PC-3 (cell line): Measurements from ENCODE around the gene DNAAF3. TPM values are rescaled to one million over a fixed set of nuclear protein-coding genes. Genes with fewer than 3 reads are reported as not detected.

Experiments used
- ATAC-seq: fragments of 200-7000 bp; cut with Tn5 transposase; 2 replicates; pipeline ENCODE4 v1.9.1; 2020; ENCODE audit warnings: mild to moderate bottlenecking, moderate library complexity
- BruUV-seq: library from RNA; stranded (reverse); fragments of 400-500 nt; replicated peaks from 2 replicates; lab custom pipeline; 2021; lab: Mats Ljungman, UMichigan
- CTCF ChIA-PET: fragments of 300-600 bp; sonication (Branson Sonifier 250); formaldehyde crosslinking; loops from one replicate; lab custom pipeline; 2022; ENCODE audit warnings: antibody characterized with exemption; lab: Charles Lee
- POLR2A ChIA-PET: fragments of 300-600 bp; sonication (Branson Sonifier 250); formaldehyde crosslinking; loops from one replicate; lab custom pipeline; 2022; ENCODE audit warnings: antibody characterized with exemption; ENCODE audit not compliant: unreplicated experiment; lab: Charles Lee
- DNase-seq: peaks from one replicate; pipeline ENCODE4 v3.0.0-alpha.2; 2015
- H2AFZ ChIP-seq: fragments of 300-600 bp; sonication (generic); 2 replicates; pipeline ENCODE4 v1.6.0; 2016; ENCODE audit warnings: antibody characterized with exemption, low read length
- H3F3A ChIP-seq: fragments of 300-600 bp; sonication (generic); one replicate; pipeline ENCODE4 v1.6.0; 2017; ENCODE audit warnings: antibody characterized with exemption, low read length, control low read depth, mild to moderate bottlenecking; ENCODE audit not compliant: unreplicated experiment
- H3K27ac ChIP-seq: fragments of 300-600 bp; sonication (generic); 2 replicates; pipeline ENCODE4 v1.5.1; 2016; ENCODE audit warnings: mild to moderate bottlenecking, low read length
- H3K27me3 ChIP-seq: fragments of 300-600 bp; sonication (generic); 2 replicates; pipeline ENCODE4 v1.6.1; 2016; ENCODE audit warnings: low read length, mixed read lengths
- H3K36me3 ChIP-seq: fragments of 300-600 bp; sonication (generic); 2 replicates; pipeline ENCODE4 v1.6.1; 2016; ENCODE audit warnings: low read depth, mixed run types, low read length, mixed read lengths
- H3K4me1 ChIP-seq: fragments of 300-600 bp; sonication (generic); 2 replicates; pipeline ENCODE4 v1.5.1; 2016; ENCODE audit warnings: low read length; ENCODE audit not compliant: insufficient read depth
- H3K4me2 ChIP-seq: fragments of 300-600 bp; sonication (generic); 2 replicates; pipeline ENCODE4 v1.6.0; 2016; ENCODE audit warnings: low read length
- H3K4me3 ChIP-seq: fragments of 300-600 bp; sonication (generic); 2 replicates; pipeline ENCODE4 v1.5.1; 2016; ENCODE audit warnings: mild to moderate bottlenecking, low read length, mixed read lengths
- H3K79me2 ChIP-seq: fragments of 300-600 bp; sonication (generic); 2 replicates; pipeline ENCODE4 v1.6.1; 2017; ENCODE audit warnings: low read length, mixed read lengths
- H3K9ac ChIP-seq: fragments of 300-600 bp; sonication (generic); 2 replicates; pipeline ENCODE4 v1.6.0; 2016; ENCODE audit warnings: mild to moderate bottlenecking, low read length
- H3K9me2 ChIP-seq: fragments of 300-600 bp; sonication (generic); replicated peaks from 2 replicates; pipeline ENCODE4 v1.6.1; 2016; ENCODE audit warnings: mixed run types, low read length, mixed read lengths
- H3K9me3 ChIP-seq: fragments of 300-600 bp; sonication (generic); 2 replicates; pipeline ENCODE4 v1.6.1; 2016; ENCODE audit warnings: low read length, mixed read lengths
- H4K20me1 ChIP-seq: fragments of 300-600 bp; sonication (generic); 2 replicates; pipeline ENCODE4 v1.6.1; 2016; ENCODE audit warnings: low read length, mixed read lengths
- CTCF ChIP-seq: fragments of 300-600 bp; sonication (generic); conservative IDR thresholded peaks from 2 replicates; pipeline ENCODE4 v1.5.1; 2017; ENCODE audit warnings: antibody characterized with exemption, low read depth, mild to moderate bottlenecking, low read length
- EZH2 ChIP-seq: fragments of 300-600 bp; sonication (generic); IDR thresholded peaks from one replicate; pipeline ENCODE4 v1.6.1; 2017; ENCODE audit warnings: antibody characterized with exemption, mild to moderate bottlenecking, low read length; ENCODE audit not compliant: unreplicated experiment
- EZH2phosphoT487 ChIP-seq: fragments of 300-600 bp; sonication (generic); IDR thresholded peaks from 2 replicates; pipeline ENCODE4 v1.6.1; 2018; ENCODE audit warnings: mild to moderate bottlenecking, antibody characterized with exemption, low read length, borderline replicate concordance
- intact Hi-C: fragments of 100-400 bp; cut with micrococcal nuclease; formaldehyde crosslinking; loops from 2 replicates; pipeline ENCODE4 v1.9.0; 2023
- total RNA-seq: library from RNA; depleted of rRNA; stranded (reverse); fragments of >200 nt; gene quantifications from 2 replicates; pipeline ENCODE4 v1.2.3, GENCODE V29; 2014

The DNAAF3 gene
- total RNA-seq, 1 experiment from 2014 or later = 30.0 TPM

DNA sequence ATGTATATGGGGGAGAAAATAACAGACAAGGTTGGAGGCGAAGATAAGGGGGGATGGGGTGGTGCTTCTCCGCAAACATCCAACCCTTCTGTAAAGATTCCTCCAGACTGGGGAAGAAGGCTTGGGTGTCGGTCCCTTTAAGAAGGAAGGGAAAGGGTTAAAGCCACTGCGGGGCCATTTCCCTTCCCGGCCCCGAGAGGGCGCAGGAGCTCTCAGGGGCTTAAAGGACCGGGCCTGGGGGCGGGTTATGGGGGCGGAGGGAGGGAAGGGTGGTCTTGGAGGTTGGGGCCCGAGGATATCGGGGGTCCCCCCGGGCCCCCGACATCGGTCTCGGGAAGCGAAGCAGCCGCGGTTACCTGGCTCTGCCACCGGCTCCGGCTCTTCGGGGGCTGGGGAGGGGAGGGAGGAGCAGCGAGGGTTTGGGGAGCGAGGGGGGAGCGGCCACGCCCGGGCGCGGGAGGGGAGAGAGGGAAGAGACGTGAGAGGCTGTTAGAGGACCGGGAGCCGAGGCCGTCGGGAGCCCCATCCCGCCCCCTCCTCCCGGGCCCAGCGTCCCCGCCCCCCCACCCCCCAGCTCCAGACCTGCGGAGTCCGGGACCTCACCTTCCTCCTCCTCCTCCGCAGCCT is 20.2 kb downstream of the DNAAF3 start:
- H3K4me2 ChIP-seq = peak overlapping the region; percentile 94
- H3K4me1 ChIP-seq = peaks cover 6% of the 10 kb centered on the region; the same call in 1 of the 2 replicates
- ATAC-seq = peak; percentile 61
- no peaks in the 10 kb centered on the region for H3K9me3 ChIP-seq
- H3K27ac ChIP-seq = peak overlapping the region; percentile 33; the same call in 1 of the 2 replicates
- H4K20me1 ChIP-seq = no peaks in the 10 kb centered on the region
- peak overlapping the region; percentile 96 for H2AFZ ChIP-seq
- ChIA-PET CTCF (interaction anchor here (0.5 to 2.1 kb wide), 11 partner anchors 10 to 680 kb away, joined by 3 to 25 read pairs (median 5); partner anchors contain the start of gene DNAAF3), POLR2A (interaction anchor here (0.7 kb wide), 1 partner anchor 13 kb away, joined by 5 read pairs; no protein-coding TSS in a partner anchor)
- DNase-seq = peak; percentile 81
- no peaks in the 10 kb centered on the region for H3K27me3 ChIP-seq
- no peaks in the 10 kb centered on the region for H3K9me2 ChIP-seq
- peak overlapping the region; percentile 76 for H3K4me3 ChIP-seq
- H3K79me2 ChIP-seq = 0 out of 2 replicates have a peak, but pooled peaks cover 3% of the 10 kb centered on the region
- intact Hi-C loops = loop anchor here (1.0 kb wide), 1 partner anchor 14 kb away; no protein-coding TSS in a partner anchor
- TF ChIP-seq CTCF (peak; percentile 91), EZH2 (no peak)
- BruUV-seq = no TSS peak
- H3F3A ChIP-seq = no peaks in the 10 kb centered on the region
- H3K9ac ChIP-seq = peak overlapping the region; percentile 51
- no peaks in the 10 kb centered on the region for H3K36me3 ChIP-seq

DNA sequence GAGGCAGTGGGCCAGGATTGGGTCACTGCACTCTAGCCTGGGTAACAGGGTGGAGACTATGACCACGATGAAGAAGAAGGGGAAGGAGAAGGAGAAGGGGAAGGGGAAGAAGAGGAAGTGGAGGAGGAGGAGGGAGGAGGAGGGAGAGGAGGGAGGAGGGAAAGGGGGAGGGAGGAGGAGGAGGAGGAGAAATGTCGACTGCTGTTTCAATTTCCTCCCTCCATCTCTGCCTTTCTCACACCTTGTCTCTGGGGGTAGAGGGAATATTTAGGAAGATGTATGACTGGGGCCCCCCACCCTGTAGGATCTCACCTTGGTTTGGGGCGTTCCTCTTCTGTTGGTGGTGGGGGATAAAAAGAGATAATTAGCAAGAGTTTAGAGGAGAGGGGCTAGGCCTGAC is 21.2 kb downstream of the DNAAF3 start:
- POLR2A ChIA-PET = no interaction called here
- Histone ChIP-seq H3K9me2 (no peaks in the 10 kb centered on the region), H3K4me1 (peaks cover 6% of the 10 kb centered on the region; the same call in 1 of the 2 replicates), H3K27me3 (no peaks in the 10 kb centered on the region), H4K20me1 (no peaks in the 10 kb centered on the region), H3K27ac (no peak overlapping the region), H3K9me3 (no peaks in the 10 kb centered on the region), H3K9ac (no peak overlapping the region), H3K4me2 (peak overlapping the region; percentile 77), H3F3A (no peaks in the 10 kb centered on the region), H3K36me3 (no peaks in the 10 kb centered on the region), H3K79me2 (0 out of 2 replicates have a peak, but pooled peaks cover 3% of the 10 kb centered on the region), H3K4me3 (peak overlapping the region; percentile 52), H2AFZ (no peak overlapping the region)
- CTCF ChIA-PET = interaction anchor here (0.6 kb wide), 1 partner anchor 30 kb away, joined by 3 read pairs; no protein-coding TSS in a partner anchor
- DNase-seq (no peak), ATAC-seq (no peak)
- TF ChIP-seq EZH2 (no peak), CTCF (no peak), EZH2phosphoT487 (no peak)
- no TSS peak for BruUV-seq
- intact Hi-C loops = no loop called here

DNA sequence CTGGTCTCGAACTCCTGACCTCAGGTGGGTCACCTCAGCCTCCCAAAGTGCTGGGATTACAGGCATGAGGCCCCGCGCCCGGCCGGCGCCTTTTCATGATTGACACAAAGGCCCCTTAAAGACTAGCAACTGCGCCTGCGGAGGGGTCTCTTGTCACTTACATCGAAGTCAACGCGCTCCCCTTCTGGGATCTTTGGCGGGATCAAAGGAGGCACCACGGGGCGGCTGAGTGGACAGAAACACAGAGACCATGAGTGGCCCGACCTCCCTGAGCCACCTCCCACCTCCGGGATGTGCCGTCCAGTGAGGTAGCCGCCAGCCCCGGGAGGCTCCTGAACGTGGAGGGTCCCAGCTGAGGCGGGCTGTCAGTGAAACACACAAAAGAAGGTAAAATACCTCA is 24.7 kb downstream of the DNAAF3 start:
- intact Hi-C loops = loop anchor here (1.0 to 5.0 kb wide), 4 partner anchors 19 to 361 kb away; no protein-coding TSS in a partner anchor

More for the DNA sequence above, 24.7 kb downstream of the DNAAF3 start:
- no peaks in the 10 kb centered on the region for H3F3A ChIP-seq
- H4K20me1 ChIP-seq = no peaks in the 10 kb centered on the region
- H3K4me2 ChIP-seq = peak overlapping the region; percentile 26
- ChIA-PET CTCF (interaction anchor here (0.6 to 1.3 kb wide), 8 partner anchors 17 to 362 kb away, joined by 3 to 18 read pairs (median 8); partner anchors contain the start of gene PPP6R1), POLR2A (no interaction called here)
- TF ChIP-seq EZH2 (no peak), CTCF (no peak), EZH2phosphoT487 (no peak)
- no peak overlapping the region for H3K27ac ChIP-seq
- H3K9ac ChIP-seq = no peak overlapping the region
- H3K9me2 ChIP-seq = no peaks in the 10 kb centered on the region
- H3K27me3 ChIP-seq = no peaks in the 10 kb centered on the region
- 0 out of 2 replicates have a peak, but pooled peaks cover 3% of the 10 kb centered on the region for H3K79me2 ChIP-seq
- DNase-seq (no peak), ATAC-seq (no peak)
- no TSS peak for BruUV-seq
- H3K4me3 ChIP-seq = no peak overlapping the region
- no peaks in the 10 kb centered on the region for H3K36me3 ChIP-seq
- H3K9me3 ChIP-seq = no peaks in the 10 kb centered on the region
- peak overlapping the region; percentile 10 for H2AFZ ChIP-seq
- H3K4me1 ChIP-seq = peaks cover 1% of the 10 kb centered on the region; the same call in 1 of the 2 replicates
